Neural crest cell (in vitro differentiated cells): ENCODE measurements around the gene C4orf50. TPM values are rescaled to one million over a fixed set of nuclear protein-coding genes. Genes with fewer than 3 reads are reported as not detected.

Experiments used
- DNase-seq: peaks from one replicate; pipeline ENCODE4 v3.0.0; 2021; ENCODE audit warnings: low read depth, mixed read lengths, low spot score
- H3K27ac Mint-ChIP-seq: one replicate; pipeline ENCODE4 v1.8.0; 2021; ENCODE audit warnings: mild to moderate bottlenecking, mixed read lengths; ENCODE audit not compliant: unreplicated experiment
- H3K27me3 Mint-ChIP-seq: 2 replicates; pipeline ENCODE4 v1.8.0; 2021; ENCODE audit warnings: low read depth, mild to moderate bottlenecking, mixed read lengths
- H3K36me3 Mint-ChIP-seq: 2 replicates; pipeline ENCODE4 v1.8.0; 2021; ENCODE audit warnings: low read depth, mild to moderate bottlenecking, mixed read lengths
- H3K4me1 Mint-ChIP-seq: 2 replicates; pipeline ENCODE4 v1.8.0; 2021; ENCODE audit warnings: mixed read lengths
- H3K4me3 Mint-ChIP-seq: one replicate; pipeline ENCODE4 v1.8.0; 2021; ENCODE audit warnings: mild to moderate bottlenecking, mixed read lengths
- H3K9me3 Mint-ChIP-seq: 2 replicates; pipeline ENCODE4 v1.8.0; 2021; ENCODE audit warnings: mixed read lengths
- total RNA-seq: library from RNA; stranded (reverse); gene quantifications from 2 replicates; pipeline ENCODE4 v1.2.1, GENCODE V29; 2021
- TF ChIP-seq, protein P1 (sequence below): fragments of 200-600 bp; sonication (generic); conservative IDR thresholded peaks from 2 replicates; pipeline ENCODE4 v1.5.0; 2021; ENCODE audit warnings: antibody characterized with exemption, mild to moderate bottlenecking

The C4orf50 gene
- total RNA-seq, 1 donor from 2014 or later = 0.02 TPM

DNA sequence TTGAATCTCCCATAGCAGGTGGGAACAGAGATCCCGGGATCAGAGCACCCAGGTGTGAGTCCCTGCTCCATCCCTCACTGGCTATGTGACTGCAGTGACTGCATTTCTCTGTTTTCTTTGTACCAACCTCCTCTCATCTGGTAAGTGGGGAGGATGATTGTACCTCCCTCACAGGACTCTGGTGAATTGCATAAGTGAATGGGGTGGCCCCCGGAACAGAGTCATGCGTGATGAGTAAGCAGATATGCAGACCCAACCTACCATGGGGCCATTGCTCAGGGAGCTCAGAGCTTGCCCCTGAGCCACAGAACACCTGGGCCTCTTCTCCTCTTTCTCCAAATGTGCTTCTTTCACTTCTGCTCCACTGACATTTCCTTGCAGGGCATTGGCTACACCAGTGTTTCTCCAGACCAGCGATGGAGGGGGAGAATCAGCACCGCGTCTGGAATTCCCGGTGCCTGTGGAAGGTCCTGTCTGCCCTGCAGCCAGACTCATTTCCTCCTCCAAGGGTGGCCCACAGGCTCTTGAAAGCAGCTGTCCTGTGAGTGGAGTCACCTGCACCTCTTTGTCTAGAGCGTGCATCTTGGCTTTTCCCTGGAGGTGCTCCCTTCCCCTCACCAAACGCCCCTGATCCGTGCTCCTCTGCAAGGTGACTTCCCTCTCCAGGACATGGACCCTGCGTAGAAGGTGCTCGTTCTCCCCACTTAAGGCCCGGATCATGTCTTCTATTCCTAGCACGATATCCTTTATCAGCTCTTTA is 30.0 kb downstream of the C4orf50 start:
- Mint-ChIP-seq H3K9me3 (peaks cover 6% of the 10 kb centered on the region), H3K27ac (no peak overlapping the region), H3K4me1 (no peaks in the 10 kb centered on the region), H3K27me3 (peaks cover 36% of the 10 kb centered on the region), H3K36me3 (no peaks in the 10 kb centered on the region), H3K4me3 (no peak overlapping the region)
- DNase-seq = no peak
- TF ChIP-seq, protein P1, sequence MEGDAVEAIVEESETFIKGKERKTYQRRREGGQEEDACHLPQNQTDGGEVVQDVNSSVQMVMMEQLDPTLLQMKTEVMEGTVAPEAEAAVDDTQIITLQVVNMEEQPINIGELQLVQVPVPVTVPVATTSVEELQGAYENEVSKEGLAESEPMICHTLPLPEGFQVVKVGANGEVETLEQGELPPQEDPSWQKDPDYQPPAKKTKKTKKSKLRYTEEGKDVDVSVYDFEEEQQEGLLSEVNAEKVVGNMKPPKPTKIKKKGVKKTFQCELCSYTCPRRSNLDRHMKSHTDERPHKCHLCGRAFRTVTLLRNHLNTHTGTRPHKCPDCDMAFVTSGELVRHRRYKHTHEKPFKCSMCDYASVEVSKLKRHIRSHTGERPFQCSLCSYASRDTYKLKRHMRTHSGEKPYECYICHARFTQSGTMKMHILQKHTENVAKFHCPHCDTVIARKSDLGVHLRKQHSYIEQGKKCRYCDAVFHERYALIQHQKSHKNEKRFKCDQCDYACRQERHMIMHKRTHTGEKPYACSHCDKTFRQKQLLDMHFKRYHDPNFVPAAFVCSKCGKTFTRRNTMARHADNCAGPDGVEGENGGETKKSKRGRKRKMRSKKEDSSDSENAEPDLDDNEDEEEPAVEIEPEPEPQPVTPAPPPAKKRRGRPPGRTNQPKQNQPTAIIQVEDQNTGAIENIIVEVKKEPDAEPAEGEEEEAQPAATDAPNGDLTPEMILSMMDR = no peak

GRCh38 chr4:5984843-5985242 is 33.4 kb downstream of the C4orf50 start:
- TF ChIP-seq, protein P1 = no peak
- Mint-ChIP-seq H3K9me3 (peaks cover 6% of the 10 kb centered on the region), H3K27ac (no peak overlapping the region), H3K27me3 (peaks cover 35% of the 10 kb centered on the region), H3K4me1 (no peaks in the 10 kb centered on the region), H3K4me3 (no peak overlapping the region), H3K36me3 (no peaks in the 10 kb centered on the region)
- no peak for DNase-seq

- Mint-ChIP-seq H3K4me3 (no peak overlapping the region), H3K9me3 (peaks cover 6% of the 10 kb centered on the region), H3K27me3 (peaks cover 35% of the 10 kb centered on the region), H3K27ac (peak overlapping the region; percentile 65), H3K4me1 (no peaks in the 10 kb centered on the region), H3K36me3 (no peaks in the 10 kb centered on the region)
- no peak for DNase-seq
- TF ChIP-seq, protein P1 = no peak
These were observed 35.9 kb downstream of the C4orf50 start for GRCh38 chr4:5982156-5982973.

DNA sequence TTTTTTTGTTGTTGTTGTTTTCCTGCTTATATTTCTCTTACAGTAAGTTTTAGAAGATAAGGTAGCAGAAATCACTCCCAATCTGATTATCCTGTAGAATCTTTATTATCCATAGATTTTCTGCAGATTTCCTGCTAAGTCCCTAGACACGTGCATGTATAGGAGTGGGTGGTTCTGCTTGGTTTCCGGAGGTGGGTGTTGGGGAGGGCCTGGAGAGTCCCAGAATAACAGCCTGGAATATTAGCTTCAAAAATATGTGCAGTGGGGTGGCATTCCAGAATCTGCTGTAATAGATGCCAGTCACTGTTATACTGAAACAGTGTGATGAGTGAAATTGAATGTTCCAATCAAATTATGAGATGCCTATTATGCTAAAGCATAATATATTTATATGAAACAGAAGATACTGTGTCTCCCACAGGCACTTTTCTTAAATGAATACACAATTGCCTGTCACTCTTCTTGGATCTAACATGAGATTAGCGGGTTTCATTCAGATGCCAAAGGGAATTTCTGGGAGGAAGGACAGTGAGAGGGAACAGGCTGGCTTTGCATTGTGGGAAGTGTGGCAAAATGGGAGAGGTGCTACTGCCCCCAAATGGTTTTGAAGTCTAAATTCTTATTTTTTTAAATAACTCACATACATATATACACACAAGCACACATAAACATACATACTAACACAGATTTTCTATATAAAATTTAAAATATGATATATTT is 37.6 kb downstream of the C4orf50 start:
- H3K27me3 Mint-ChIP-seq = peaks cover 47% of the 10 kb centered on the region
- no peaks in the 10 kb centered on the region for H3K36me3 Mint-ChIP-seq

GRCh38 chr4:5979981-5980380 is 38.2 kb downstream of the C4orf50 start:
- peak; percentile 41 for DNase-seq

More for the DNA sequence above, 37.6 kb downstream of the C4orf50 start:
- no peak overlapping the region for H3K4me3 Mint-ChIP-seq
- TF ChIP-seq, protein P1 = peak; percentile 20
- peaks cover 6% of the 10 kb centered on the region for H3K9me3 Mint-ChIP-seq
- no peak overlapping the region for H3K27ac Mint-ChIP-seq
- DNase-seq = no peak
- H3K4me1 Mint-ChIP-seq = no peaks in the 10 kb centered on the region

More at GRCh38 chr4:5979981-5980380, 38.2 kb downstream of the C4orf50 start:
- Mint-ChIP-seq H3K36me3 (no peaks in the 10 kb centered on the region), H3K4me3 (no peak overlapping the region), H3K27ac (no peak overlapping the region), H3K4me1 (no peaks in the 10 kb centered on the region), H3K9me3 (peaks cover 5% of the 10 kb centered on the region), H3K27me3 (peaks cover 53% of the 10 kb centered on the region)
- TF ChIP-seq, protein P1 = peak; percentile 57
